ENCODE measurements around the gene NBEA.

NBEA gene

GRCh38 chr13:35266412-35266811 is 324.3 kb downstream of the NBEA start:
- H3K4me3 ChIP-seq (replicated peaks; ENCODE audit: insufficient read depth, low read length): no peak overlapping the region
- H3K27ac ChIP-seq (replicated peaks): no peak overlapping the region
- DNase-seq (ENCODE audit: low read depth in 1 of 2, low spot score in 1 of 2): no peak
- TF ChIP-seq POLR2AphosphoS5 (IDR thresholded peaks at IDR 0.05; ENCODE audit: low read depth) (no peak), CTCF (IDR thresholded peaks at IDR 0.05; ENCODE audit: insufficient read depth, low read length) (no peak), REST (IDR thresholded peaks at IDR 0.05; ENCODE audit: insufficient replicate concordance, low read depth) (no peak), SPI1 (IDR thresholded peaks at IDR 0.05; ENCODE audit: borderline replicate concordance, low read depth) (no peak), GABPA (IDR thresholded peaks at IDR 0.05; ENCODE audit: low read depth) (no peak)
- H3K27me3 ChIP-seq (ENCODE audit: insufficient read depth, poor library complexity, severe bottlenecking): peaks cover 5% of the 10 kb centered on the region

- no peak for TF ChIP-seq REST (IDR thresholded peaks at IDR 0.05; ENCODE audit: insufficient replicate concordance, low read depth)
- no peak for TF ChIP-seq GABPA (IDR thresholded peaks at IDR 0.05; ENCODE audit: low read depth)
- TF ChIP-seq CTCF (IDR thresholded peaks at IDR 0.05; ENCODE audit: insufficient read depth, low read length): no peak
- no peak for TF ChIP-seq SPI1 (IDR thresholded peaks at IDR 0.05; ENCODE audit: borderline replicate concordance, low read depth)
- no peak for TF ChIP-seq POLR2AphosphoS5 (IDR thresholded peaks at IDR 0.05; ENCODE audit: low read depth)
- no peaks in the 10 kb centered on the region for H3K27me3 ChIP-seq (ENCODE audit: insufficient read depth, poor library complexity, severe bottlenecking)
- no peak for DNase-seq (ENCODE audit: low read depth in 1 of 2, low spot score in 1 of 2)
- no peak overlapping the region for H3K4me3 ChIP-seq (replicated peaks; ENCODE audit: insufficient read depth, low read length)
- H3K27ac ChIP-seq (replicated peaks): no peak overlapping the region
Observed at GRCh38 chr13:35278917-35279316, 336.8 kb downstream of the NBEA start.

- DNase-seq (ENCODE audit: low read depth in 1 of 2, low spot score in 1 of 2): no peak
- TF ChIP-seq GABPA (IDR thresholded peaks at IDR 0.05; ENCODE audit: low read depth): no peak
- no peak for TF ChIP-seq SPI1 (IDR thresholded peaks at IDR 0.05; ENCODE audit: borderline replicate concordance, low read depth)
- TF ChIP-seq POLR2AphosphoS5 (IDR thresholded peaks at IDR 0.05; ENCODE audit: low read depth): no peak
- TF ChIP-seq REST (IDR thresholded peaks at IDR 0.05; ENCODE audit: insufficient replicate concordance, low read depth): no peak
- no peak for TF ChIP-seq CTCF (IDR thresholded peaks at IDR 0.05; ENCODE audit: insufficient read depth, low read length)
- Histone ChIP-seq H3K27ac (replicated peaks) (no peak overlapping the region), H3K27me3 (ENCODE audit: insufficient read depth, poor library complexity, severe bottlenecking) (no peaks in the 10 kb centered on the region), H3K4me3 (replicated peaks; ENCODE audit: insufficient read depth, low read length) (no peak overlapping the region)
Observed at GRCh38 chr13:35279500-35279899, 337.4 kb downstream of the NBEA start.
